HEK293 (cell line): ENCODE results near the gene PCMT1.

Source experiments
- BCL11B ChIP-seq: fragments of 450-650 bp; formaldehyde crosslinking; IDR thresholded peaks from 2 replicates; pipeline ENCODE4 v1.5.1; 2016; ENCODE audit warnings: low read depth, missing biosample characterization, missing genetic modification characterization
- GLI4 ChIP-seq: fragments of 450-650 bp; formaldehyde crosslinking; IDR thresholded peaks from 2 replicates; pipeline ENCODE4 v1.5.1; 2016; ENCODE audit warnings: missing biosample characterization, missing genetic modification characterization
- HOXD13 ChIP-seq: sonication (generic); formaldehyde crosslinking; IDR thresholded peaks from 2 replicates; pipeline ENCODE4 v1.8.0; 2022; ENCODE audit warnings: missing genetic modification reagents, borderline replicate concordance
- IKZF3 ChIP-seq: fragments of 450-650 bp; IDR thresholded peaks from 2 replicates; pipeline ENCODE4 v1.5.0; 2018; ENCODE audit warnings: missing biosample characterization, mild to moderate bottlenecking, missing genetic modification characterization, moderate library complexity
- MYNN ChIP-seq: fragments of 450-650 bp; formaldehyde crosslinking; IDR thresholded peaks from 2 replicates; pipeline ENCODE4 v1.5.1; 2016; ENCODE audit warnings: missing biosample characterization, missing genetic modification characterization, borderline replicate concordance
- TRIM28 ChIP-seq: IDR thresholded peaks from 2 replicates; pipeline ENCODE4 v1.6.1; 2011; ENCODE audit warnings: low read length, control low read depth, borderline replicate concordance
- YY2 ChIP-seq: fragments of 450-650 bp; formaldehyde crosslinking; IDR thresholded peaks from 2 replicates; pipeline ENCODE4 v1.5.1; 2016; ENCODE audit warnings: missing biosample characterization, missing genetic modification characterization
- ZFP3 ChIP-seq: fragments of 450-650 bp; formaldehyde crosslinking; IDR thresholded peaks from 2 replicates; pipeline ENCODE4 v1.5.1; 2016; ENCODE audit warnings: low read depth, missing biosample characterization, missing genetic modification characterization
- ZNF114 ChIP-seq: fragments of 450-650 bp; formaldehyde crosslinking; IDR thresholded peaks from 2 replicates; pipeline ENCODE4 v1.5.0; 2017; ENCODE audit warnings: missing biosample characterization, missing genetic modification characterization
- ZNF174 ChIP-seq: fragments of 450-650 bp; formaldehyde crosslinking; IDR thresholded peaks from 2 replicates; pipeline ENCODE4 v1.5.0; 2017; ENCODE audit warnings: missing biosample characterization, mild to moderate bottlenecking, missing genetic modification characterization
- ZNF221 ChIP-seq: fragments of 450-650 bp; formaldehyde crosslinking; IDR thresholded peaks from 2 replicates; pipeline ENCODE4 v1.5.1; 2017; ENCODE audit warnings: missing biosample characterization, missing genetic modification characterization, borderline replicate concordance
- ZNF223 ChIP-seq: fragments of 450-650 bp; formaldehyde crosslinking; IDR thresholded peaks from 2 replicates; pipeline ENCODE4 v1.5.1; 2016; ENCODE audit warnings: missing biosample characterization, missing genetic modification characterization
- ZNF416 ChIP-seq: fragments of 450-650 bp; formaldehyde crosslinking; IDR thresholded peaks from 2 replicates; pipeline ENCODE4 v1.5.1; 2016; ENCODE audit warnings: missing biosample characterization, missing genetic modification characterization
- ZNF473 ChIP-seq: fragments of 450-650 bp; formaldehyde crosslinking; IDR thresholded peaks from 2 replicates; pipeline ENCODE4 v1.5.1; 2017; ENCODE audit warnings: missing biosample characterization, missing genetic modification characterization
- ZNF571 ChIP-seq: fragments of 450-650 bp; formaldehyde crosslinking; IDR thresholded peaks from 2 replicates; pipeline ENCODE4 v1.5.0; 2017; ENCODE audit warnings: missing biosample characterization, missing genetic modification characterization
- ZNF596 ChIP-seq: fragments of 450-650 bp; IDR thresholded peaks from 2 replicates; pipeline ENCODE4 v1.5.0; 2018; ENCODE audit warnings: missing biosample characterization, mild to moderate bottlenecking, missing genetic modification characterization, moderate library complexity
- ZNF600 ChIP-seq: fragments of 450-650 bp; formaldehyde crosslinking; IDR thresholded peaks from 2 replicates; pipeline ENCODE4 v1.5.1; 2016; ENCODE audit warnings: missing biosample characterization, missing genetic modification characterization
- ZNF777 ChIP-seq: fragments of 450-650 bp; formaldehyde crosslinking; IDR thresholded peaks from 2 replicates; pipeline ENCODE4 v1.5.1; 2017; ENCODE audit warnings: missing biosample characterization, missing genetic modification characterization, borderline replicate concordance
- ZNF843 ChIP-seq: fragments of 450-650 bp; formaldehyde crosslinking; IDR thresholded peaks from 2 replicates; pipeline ENCODE4 v1.5.1; 2016; ENCODE audit warnings: missing biosample characterization, missing genetic modification characterization
- TF ChIP-seq, protein P1 (sequence below): fragments of 450-650 bp; formaldehyde crosslinking; IDR thresholded peaks from 2 replicates; pipeline ENCODE4 v1.5.1; 2017; ENCODE audit warnings: missing biosample characterization, missing genetic modification characterization
- TF ChIP-seq, protein P2 (sequence below): fragments of 450-650 bp; formaldehyde crosslinking; IDR thresholded peaks from 2 replicates; pipeline ENCODE4 v1.5.1; 2016; ENCODE audit warnings: missing biosample characterization, missing genetic modification characterization
- TF ChIP-seq, protein P3 (sequence below): fragments of 450-650 bp; formaldehyde crosslinking; IDR thresholded peaks from 2 replicates; pipeline ENCODE4 v1.5.1; 2016; ENCODE audit warnings: missing biosample characterization, missing genetic modification characterization
- TF ChIP-seq, protein P4 (sequence below): fragments of 450-650 bp; formaldehyde crosslinking; IDR thresholded peaks from 2 replicates; pipeline ENCODE4 v1.5.1; 2016; ENCODE audit warnings: missing biosample characterization, missing genetic modification characterization
- TF ChIP-seq, protein P5 (sequence below): fragments of 450-650 bp; formaldehyde crosslinking; IDR thresholded peaks from 2 replicates; pipeline ENCODE4 v1.5.1; 2016; ENCODE audit warnings: missing biosample characterization, missing genetic modification characterization, borderline replicate concordance
- TF ChIP-seq, protein P6 (sequence below): fragments of 450-650 bp; formaldehyde crosslinking; IDR thresholded peaks from 2 replicates; pipeline ENCODE4 v1.5.1; 2016; ENCODE audit warnings: missing biosample characterization, missing genetic modification characterization
- TF ChIP-seq, protein P7 (sequence below): fragments of 450-650 bp; formaldehyde crosslinking; IDR thresholded peaks from 2 replicates; pipeline ENCODE4 v1.5.1; 2017; ENCODE audit warnings: missing biosample characterization, missing genetic modification characterization

PCMT1 gene

DNA sequence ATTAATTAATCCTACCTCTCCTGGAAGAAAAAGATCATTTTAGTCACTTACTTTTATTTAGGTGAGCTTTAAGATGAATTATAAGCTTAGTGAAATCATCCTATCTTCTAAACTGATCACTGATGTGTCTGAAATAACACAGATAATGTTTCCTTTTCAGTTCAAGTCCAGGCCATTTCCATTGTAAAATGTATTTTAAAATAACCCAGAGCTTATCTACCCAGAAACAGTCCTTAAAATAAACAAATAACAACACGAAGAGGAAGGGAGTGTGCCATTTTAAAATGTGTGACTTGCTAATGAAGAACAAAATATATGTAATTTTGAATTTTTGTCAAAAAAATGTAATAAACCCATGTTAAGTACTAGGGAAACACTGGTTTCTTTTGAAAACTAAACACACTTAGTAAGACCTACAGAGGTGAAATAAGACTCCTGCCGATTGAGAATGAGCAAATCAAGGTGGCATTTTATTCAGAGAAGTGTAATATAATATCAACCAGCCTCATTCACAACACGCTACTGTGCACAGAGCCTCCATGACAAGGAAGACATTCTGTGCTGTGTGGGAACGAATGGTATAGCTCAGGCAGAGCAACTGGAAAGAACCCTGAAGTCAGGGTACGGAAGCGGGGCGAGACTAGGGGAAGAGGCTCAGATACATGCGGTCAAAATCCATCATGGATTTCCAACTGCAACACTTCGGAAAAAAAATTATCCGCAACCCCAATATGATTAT lies 106.9 kb downstream of the PCMT1 start (continued):
- TF ChIP-seq, protein P1, sequence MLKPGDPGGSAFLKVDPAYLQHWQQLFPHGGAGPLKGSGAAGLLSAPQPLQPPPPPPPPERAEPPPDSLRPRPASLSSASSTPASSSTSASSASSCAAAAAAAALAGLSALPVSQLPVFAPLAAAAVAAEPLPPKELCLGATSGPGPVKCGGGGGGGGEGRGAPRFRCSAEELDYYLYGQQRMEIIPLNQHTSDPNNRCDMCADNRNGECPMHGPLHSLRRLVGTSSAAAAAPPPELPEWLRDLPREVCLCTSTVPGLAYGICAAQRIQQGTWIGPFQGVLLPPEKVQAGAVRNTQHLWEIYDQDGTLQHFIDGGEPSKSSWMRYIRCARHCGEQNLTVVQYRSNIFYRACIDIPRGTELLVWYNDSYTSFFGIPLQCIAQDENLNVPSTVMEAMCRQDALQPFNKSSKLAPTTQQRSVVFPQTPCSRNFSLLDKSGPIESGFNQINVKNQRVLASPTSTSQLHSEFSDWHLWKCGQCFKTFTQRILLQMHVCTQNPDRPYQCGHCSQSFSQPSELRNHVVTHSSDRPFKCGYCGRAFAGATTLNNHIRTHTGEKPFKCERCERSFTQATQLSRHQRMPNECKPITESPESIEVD: peak; percentile 82
- TF ChIP-seq, protein P2, sequence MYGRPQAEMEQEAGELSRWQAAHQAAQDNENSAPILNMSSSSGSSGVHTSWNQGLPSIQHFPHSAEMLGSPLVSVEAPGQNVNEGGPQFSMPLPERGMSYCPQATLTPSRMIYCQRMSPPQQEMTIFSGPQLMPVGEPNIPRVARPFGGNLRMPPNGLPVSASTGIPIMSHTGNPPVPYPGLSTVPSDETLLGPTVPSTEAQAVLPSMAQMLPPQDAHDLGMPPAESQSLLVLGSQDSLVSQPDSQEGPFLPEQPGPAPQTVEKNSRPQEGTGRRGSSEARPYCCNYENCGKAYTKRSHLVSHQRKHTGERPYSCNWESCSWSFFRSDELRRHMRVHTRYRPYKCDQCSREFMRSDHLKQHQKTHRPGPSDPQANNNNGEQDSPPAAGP (tag by site-specific recombination): no peak
- TF ChIP-seq ZNF416 (tag by site-specific recombination): no peak
- TF ChIP-seq GLI4 (tag by site-specific recombination): no peak
- no peak for TF ChIP-seq ZNF114 (tag by site-specific recombination)
- TF ChIP-seq, protein P3, sequence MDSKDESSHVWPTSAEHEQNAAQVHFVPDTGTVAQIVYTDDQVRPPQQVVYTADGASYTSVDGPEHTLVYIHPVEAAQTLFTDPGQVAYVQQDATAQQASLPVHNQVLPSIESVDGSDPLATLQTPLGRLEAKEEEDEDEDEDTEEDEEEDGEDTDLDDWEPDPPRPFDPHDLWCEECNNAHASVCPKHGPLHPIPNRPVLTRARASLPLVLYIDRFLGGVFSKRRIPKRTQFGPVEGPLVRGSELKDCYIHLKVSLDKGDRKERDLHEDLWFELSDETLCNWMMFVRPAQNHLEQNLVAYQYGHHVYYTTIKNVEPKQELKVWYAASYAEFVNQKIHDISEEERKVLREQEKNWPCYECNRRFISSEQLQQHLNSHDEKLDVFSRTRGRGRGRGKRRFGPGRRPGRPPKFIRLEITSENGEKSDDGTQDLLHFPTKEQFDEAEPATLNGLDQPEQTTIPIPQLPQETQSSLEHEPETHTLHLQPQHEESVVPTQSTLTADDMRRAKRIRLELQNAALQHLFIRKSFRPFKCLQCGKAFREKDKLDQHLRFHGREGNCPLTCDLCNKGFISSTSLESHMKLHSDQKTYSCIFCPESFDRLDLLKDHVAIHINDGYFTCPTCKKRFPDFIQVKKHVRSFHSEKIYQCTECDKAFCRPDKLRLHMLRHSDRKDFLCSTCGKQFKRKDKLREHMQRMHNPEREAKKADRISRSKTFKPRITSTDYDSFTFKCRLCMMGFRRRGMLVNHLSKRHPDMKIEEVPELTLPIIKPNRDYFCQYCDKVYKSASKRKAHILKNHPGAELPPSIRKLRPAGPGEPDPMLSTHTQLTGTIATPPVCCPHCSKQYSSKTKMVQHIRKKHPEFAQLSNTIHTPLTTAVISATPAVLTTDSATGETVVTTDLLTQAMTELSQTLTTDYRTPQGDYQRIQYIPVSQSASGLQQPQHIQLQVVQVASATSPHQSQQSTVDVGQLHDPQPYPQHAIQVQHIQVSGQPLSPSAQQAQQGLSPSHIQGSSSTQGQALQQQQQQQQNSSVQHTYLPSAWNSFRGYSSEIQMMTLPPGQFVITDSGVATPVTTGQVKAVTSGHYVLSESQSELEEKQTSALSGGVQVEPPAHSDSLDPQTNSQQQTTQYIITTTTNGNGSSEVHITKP (tag by site-specific recombination): peak; percentile 84
- TF ChIP-seq, protein P4, sequence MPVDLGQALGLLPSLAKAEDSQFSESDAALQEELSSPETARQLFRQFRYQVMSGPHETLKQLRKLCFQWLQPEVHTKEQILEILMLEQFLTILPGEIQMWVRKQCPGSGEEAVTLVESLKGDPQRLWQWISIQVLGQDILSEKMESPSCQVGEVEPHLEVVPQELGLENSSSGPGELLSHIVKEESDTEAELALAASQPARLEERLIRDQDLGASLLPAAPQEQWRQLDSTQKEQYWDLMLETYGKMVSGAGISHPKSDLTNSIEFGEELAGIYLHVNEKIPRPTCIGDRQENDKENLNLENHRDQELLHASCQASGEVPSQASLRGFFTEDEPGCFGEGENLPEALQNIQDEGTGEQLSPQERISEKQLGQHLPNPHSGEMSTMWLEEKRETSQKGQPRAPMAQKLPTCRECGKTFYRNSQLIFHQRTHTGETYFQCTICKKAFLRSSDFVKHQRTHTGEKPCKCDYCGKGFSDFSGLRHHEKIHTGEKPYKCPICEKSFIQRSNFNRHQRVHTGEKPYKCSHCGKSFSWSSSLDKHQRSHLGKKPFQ (tag by site-specific recombination): no peak
- no peak for TF ChIP-seq ZNF473
- TF ChIP-seq MYNN (tag by site-specific recombination): no peak
- no peak for TF ChIP-seq ZNF777 (tag by site-specific recombination)
- TF ChIP-seq, protein P5, sequence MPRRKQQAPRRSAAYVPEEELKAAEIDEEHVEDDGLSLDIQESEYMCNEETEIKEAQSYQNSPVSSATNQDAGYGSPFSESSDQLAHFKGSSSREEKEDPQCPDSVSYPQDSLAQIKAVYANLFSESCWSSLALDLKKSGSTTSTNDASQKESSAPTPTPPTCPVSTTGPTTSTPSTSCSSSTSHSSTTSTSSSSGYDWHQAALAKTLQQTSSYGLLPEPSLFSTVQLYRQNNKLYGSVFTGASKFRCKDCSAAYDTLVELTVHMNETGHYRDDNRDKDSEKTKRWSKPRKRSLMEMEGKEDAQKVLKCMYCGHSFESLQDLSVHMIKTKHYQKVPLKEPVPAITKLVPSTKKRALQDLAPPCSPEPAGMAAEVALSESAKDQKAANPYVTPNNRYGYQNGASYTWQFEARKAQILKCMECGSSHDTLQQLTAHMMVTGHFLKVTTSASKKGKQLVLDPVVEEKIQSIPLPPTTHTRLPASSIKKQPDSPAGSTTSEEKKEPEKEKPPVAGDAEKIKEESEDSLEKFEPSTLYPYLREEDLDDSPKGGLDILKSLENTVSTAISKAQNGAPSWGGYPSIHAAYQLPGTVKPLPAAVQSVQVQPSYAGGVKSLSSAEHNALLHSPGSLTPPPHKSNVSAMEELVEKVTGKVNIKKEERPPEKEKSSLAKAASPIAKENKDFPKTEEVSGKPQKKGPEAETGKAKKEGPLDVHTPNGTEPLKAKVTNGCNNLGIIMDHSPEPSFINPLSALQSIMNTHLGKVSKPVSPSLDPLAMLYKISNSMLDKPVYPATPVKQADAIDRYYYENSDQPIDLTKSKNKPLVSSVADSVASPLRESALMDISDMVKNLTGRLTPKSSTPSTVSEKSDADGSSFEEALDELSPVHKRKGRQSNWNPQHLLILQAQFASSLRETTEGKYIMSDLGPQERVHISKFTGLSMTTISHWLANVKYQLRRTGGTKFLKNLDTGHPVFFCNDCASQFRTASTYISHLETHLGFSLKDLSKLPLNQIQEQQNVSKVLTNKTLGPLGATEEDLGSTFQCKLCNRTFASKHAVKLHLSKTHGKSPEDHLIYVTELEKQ (tag by site-specific recombination): no peak
- TF ChIP-seq ZNF596 (tag by site-specific recombination): no peak
- TF ChIP-seq ZNF843 (tag by site-specific recombination): no peak
- TF ChIP-seq ZNF223 (tag by site-specific recombination): no peak
- no peak for TF ChIP-seq HOXD13 (CRISPR knock-in tag)
- TF ChIP-seq, protein P6, sequence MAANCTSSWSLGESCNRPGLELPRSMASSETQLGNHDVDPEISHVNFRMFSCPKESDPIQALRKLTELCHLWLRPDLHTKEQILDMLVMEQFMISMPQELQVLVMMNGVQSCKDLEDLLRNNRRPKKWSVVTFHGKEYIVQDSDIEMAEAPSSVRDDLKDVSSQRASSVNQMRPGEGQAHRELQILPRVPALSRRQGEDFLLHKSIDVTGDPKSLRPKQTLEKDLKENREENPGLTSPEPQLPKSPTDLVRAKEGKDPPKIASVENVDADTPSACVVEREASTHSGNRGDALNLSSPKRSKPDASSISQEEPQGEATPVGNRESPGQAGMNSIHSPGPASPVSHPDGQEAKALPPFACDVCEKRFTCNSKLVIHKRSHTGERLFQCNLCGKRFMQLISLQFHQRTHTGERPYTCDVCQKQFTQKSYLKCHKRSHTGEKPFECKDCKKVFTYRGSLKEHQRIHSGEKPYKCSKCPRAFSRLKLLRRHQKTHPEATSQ: no peak
- TF ChIP-seq BCL11B (tag by site-specific recombination): no peak
- TF ChIP-seq IKZF3 (tag by site-specific recombination): no peak
- TF ChIP-seq YY2 (tag by site-specific recombination): no peak
- peak; percentile 80 for TF ChIP-seq ZNF600 (tag by site-specific recombination)
- TF ChIP-seq, protein P7, sequence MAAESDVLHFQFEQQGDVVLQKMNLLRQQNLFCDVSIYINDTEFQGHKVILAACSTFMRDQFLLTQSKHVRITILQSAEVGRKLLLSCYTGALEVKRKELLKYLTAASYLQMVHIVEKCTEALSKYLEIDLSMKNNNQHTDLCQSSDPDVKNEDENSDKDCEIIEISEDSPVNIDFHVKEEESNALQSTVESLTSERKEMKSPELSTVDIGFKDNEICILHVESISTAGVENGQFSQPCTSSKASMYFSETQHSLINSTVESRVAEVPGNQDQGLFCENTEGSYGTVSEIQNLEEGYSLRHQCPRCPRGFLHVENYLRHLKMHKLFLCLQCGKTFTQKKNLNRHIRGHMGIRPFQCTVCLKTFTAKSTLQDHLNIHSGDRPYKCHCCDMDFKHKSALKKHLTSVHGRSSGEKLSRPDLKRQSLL (tag by site-specific recombination): no peak
- no peak for TF ChIP-seq ZNF571 (tag by site-specific recombination)
- no peak for TF ChIP-seq ZNF221 (tag by site-specific recombination)
- TF ChIP-seq ZFP3 (tag by site-specific recombination): no peak
- TF ChIP-seq ZNF174 (tag by site-specific recombination): no peak
- no peak for TF ChIP-seq TRIM28
